GM19328 (cell line): Measurements from ENCODE around the gene HOXD12.

Source experiments
- ATAC-seq: cut with Tn5 transposase; IDR thresholded peaks from one replicate; pipeline ENCODE4 v1.9.1; 2021; ENCODE audit warnings: mild to moderate bottlenecking, moderate library complexity; ENCODE audit not compliant: unreplicated experiment

HOXD12 gene

GRCh38 chr2:176147210-176147799, 47.7 kb downstream of the HOXD12 start:
- ATAC-seq: no peak

DNA sequence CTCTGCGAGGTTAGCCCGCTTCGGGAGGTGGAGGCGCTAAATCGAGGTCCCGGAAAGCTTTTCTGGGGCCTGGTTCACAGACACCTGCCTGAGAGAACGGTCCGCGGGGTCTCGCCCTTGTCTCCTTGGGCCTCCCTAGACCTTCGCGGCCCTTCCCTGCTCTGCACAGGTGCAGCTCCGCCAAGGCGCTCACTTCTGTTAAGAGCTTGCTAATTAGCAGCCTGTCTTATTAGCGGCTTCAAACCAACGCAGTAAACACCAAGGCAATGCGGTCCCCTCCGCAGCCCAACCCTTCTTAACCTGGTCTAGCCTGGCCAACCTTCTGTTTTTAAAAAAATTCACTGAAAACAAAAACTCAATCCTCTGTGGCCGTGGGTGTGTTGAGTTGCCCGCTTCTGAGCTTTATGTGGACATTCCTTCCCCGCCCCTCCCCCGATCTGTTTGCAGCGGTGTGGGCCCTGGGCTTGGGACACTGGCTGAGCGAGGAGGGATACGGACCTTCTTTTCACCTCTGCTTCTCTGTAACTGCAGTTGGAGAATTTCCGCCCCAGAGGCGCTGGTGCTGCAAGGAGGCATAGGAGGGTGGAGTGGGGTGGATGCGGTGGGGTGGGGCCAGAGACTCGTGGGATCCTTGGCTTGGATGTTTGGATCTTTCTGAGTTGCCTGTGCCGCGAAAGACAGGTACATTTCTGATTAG, 48.4 kb downstream of the HOXD12 start:
- no peak for ATAC-seq

- no peak for ATAC-seq
These were observed 49.3 kb downstream of the HOXD12 start for GRCh38 chr2:176148751-176149421.

DNA sequence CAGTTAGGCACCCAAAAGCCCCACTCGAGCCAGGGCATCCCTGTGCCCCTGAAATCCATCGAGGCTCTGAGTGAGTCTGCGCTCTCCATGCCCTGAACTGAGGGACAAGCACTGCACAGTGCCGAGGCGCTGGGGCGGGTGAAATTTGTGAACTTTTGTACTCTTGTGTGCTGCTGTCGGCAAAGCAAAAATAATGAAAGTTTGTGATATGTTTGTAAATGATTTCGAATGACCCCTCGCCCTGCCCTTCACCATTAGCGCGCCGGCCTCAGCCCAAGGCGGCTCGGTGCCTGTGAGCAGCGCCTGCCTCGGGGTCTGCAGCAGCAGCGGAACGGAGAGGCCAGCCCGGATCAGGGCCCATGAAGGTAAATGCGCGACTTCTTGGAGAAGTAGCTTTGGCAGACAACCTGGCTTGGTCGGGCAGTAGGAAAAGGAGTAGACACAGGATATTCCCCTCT, 49.9 kb downstream of the HOXD12 start:
- ATAC-seq: no peak

- no peak for ATAC-seq
These were observed 50.5 kb downstream of the HOXD12 start for GRCh38 chr2:176149939-176150583.

- ATAC-seq: no peak
These were observed 51.2 kb downstream of the HOXD12 start for GRCh38 chr2:176150584-176151441.

DNA sequence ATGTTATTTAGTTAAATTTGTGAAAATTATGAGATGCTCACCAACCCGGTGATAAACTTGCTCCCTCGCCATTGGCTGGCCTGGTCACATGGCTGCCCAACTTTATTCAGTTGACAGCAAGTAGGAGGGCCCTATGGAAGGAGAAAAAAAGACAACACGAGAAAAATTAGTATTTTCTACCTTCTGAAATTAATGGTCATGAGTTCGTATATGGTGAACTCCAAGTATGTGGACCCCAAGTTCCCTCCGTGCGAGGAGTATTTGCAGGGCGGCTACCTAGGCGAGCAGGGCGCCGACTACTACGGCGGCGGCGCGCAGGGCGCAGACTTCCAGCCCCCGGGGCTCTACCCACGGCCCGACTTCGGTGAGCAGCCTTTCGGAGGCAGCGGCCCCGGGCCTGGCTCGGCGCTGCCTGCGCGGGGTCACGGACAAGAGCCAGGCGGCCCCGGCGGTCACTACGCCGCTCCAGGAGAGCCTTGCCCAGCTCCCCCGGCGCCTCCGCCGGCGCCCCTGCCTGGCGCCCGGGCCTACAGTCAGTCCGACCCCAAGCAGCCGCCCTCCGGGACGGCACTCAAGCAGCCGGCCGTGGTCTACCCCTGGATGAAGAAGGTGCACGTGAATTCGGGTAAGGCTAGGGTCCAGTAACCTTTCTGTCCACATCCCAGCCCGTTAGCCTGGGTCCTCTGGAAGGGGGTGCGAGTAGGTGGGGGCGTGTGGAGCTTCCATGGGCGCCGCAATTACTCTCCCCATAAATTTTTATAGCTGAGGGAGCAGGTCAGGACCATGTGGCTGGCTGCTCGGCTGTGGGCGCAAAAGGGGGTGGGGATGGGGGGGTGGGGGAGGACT, 52.1 kb downstream of the HOXD12 start, which contains the start of gene HOXD4:
Gene HOXD4, plus strand, starts transcription at position 109 of the 846 bp plus-strand sequence. Its CDS starts 84 bp downstream, at position 193.
- no peak for ATAC-seq
